Ectodermal cell (in vitro differentiated cells): ENCODE results near the gene NEMF.
"Not testable (repeated sequence)": the region's sequence is repeated elsewhere in the genome, so short reads cannot be mapped to it uniquely, and the experiment has no call there.

Source experiments
- H3K27ac ChIP-seq: 2 replicates; pipeline ENCODE4 v1.7.0; 2013; ENCODE audit warnings: mild to moderate bottlenecking, low read depth, low read length; ENCODE audit not compliant: insufficient read depth, poor library complexity, severe bottlenecking
- H3K27me3 ChIP-seq: 2 replicates; pipeline ENCODE4 v1.7.0; 2013; ENCODE audit warnings: mild to moderate bottlenecking, low read length; ENCODE audit not compliant: insufficient read depth, control insufficient read depth, poor library complexity, severe bottlenecking
- H3K36me3 ChIP-seq: one replicate; pipeline ENCODE4 v1.7.0; 2013; ENCODE audit warnings: low read length; ENCODE audit not compliant: control insufficient read depth, insufficient read depth
- H3K4me1 ChIP-seq: one replicate; pipeline ENCODE4 v1.7.0; 2013; ENCODE audit warnings: low read length; ENCODE audit not compliant: control insufficient read depth, insufficient read depth
- H3K4me3 ChIP-seq: 2 replicates; pipeline ENCODE4 v1.7.0; 2013; ENCODE audit warnings: low read depth, low read length, control low read depth; ENCODE audit not compliant: insufficient read depth
- H3K9me3 ChIP-seq: 2 replicates; pipeline ENCODE4 v1.7.0; 2013; ENCODE audit warnings: mild to moderate bottlenecking, low read length, moderate library complexity; ENCODE audit not compliant: control insufficient read depth
- WGBS, 2 experiments: methylation state at CpG; one replicate each; pipeline ENCODE4 v1.1.7; 2013; ENCODE audit warnings: missing lambda C conversion rate in 2 of 2; 5-methylcytosine and 5-hydroxymethylcytosine counted together

NEMF gene

DNA sequence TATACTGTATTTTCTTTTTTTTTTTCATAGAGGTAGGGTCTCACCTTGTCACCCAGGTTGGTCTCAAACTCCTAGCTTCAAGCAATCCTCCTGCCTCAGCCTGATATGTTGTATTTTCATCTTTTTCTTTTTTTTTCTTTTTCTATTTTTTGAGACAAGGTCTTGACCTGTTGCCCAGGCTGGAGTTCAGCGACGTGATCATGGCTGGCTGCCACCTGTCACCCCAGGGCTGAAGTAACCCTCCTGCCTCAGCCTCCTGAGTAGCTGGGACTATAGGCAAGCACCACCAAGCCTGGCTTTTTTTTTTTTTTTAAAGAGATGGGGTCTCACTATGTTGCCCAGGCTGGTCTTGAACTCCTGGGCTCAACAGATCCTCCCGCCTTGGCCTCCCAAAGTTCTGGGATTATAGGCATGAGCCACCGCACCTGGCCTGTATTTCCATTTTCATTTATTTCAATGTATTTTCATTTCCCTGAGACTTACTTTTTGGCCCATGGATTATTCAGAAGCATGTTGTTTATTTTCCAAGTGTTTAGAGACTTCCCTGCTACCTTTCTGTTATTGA is 24.1 kb upstream of the NEMF start:
- H3K4me1 ChIP-seq: no peaks in the 10 kb centered on the region
- no peaks in the 10 kb centered on the region for H3K9me3 ChIP-seq
- H3K27me3 ChIP-seq: no peaks in the 10 kb centered on the region
- no peaks in the 10 kb centered on the region for H3K36me3 ChIP-seq
- 70 to 73% methylated on average over 4 of the region's 4 CpGs for WGBS, 2 experiments
- H3K27ac ChIP-seq: no peak overlapping the region
- no peak overlapping the region for H3K4me3 ChIP-seq

- Histone ChIP-seq H3K9me3 (no peaks in the 10 kb centered on the region), H3K27me3 (no peaks in the 10 kb centered on the region), H3K27ac (no peak overlapping the region), H3K36me3 (no peaks in the 10 kb centered on the region), H3K4me3 (no peak overlapping the region), H3K4me1 (no peaks in the 10 kb centered on the region)
- WGBS, 2 experiments: 89 to 91% methylated on average over 12 of the region's 12 CpGs
These were observed 23.1 kb upstream of the NEMF start for GRCh38 chr14:49875640-49876198.

DNA sequence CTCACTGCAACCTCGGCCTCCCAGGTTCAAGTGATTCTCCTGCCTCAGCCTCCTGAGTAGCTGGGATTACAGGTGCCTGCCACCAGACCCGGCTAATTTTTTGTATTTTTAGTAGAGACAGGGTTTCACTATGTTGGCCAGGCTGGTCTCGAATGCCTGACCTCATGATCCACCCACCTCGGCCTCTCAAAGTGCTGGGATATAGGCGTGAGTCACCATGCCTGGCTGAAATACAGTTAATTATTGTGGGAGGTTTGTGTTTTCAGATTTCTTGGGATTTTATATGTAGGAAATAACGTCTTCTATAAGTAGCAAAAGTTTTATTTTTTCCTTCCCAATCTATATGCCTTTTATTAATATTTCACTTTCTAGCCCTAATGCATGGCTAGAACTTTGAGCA is 21.0 kb upstream of the NEMF start:
- peaks cover 10% of the 10 kb centered on the region for H3K27me3 ChIP-seq
- WGBS, 2 experiments: 93 to 94% methylated on average over 5 of the region's 6 CpGs

GRCh38 chr14:49870908-49871307 is 18.3 kb upstream of the NEMF start:
- peaks cover 13% of the 10 kb centered on the region for H3K27me3 ChIP-seq
- no peak overlapping the region for H3K4me3 ChIP-seq
- no peak overlapping the region for H3K27ac ChIP-seq
- H3K4me1 ChIP-seq: no peaks in the 10 kb centered on the region
- no peaks in the 10 kb centered on the region for H3K9me3 ChIP-seq
- WGBS, 2 experiments: 92 to 96% methylated on average over 6 of the region's 6 CpGs
- H3K36me3 ChIP-seq: no peaks in the 10 kb centered on the region

More for the DNA sequence above, 21.0 kb upstream of the NEMF start:
- H3K4me3 ChIP-seq, H3K27ac ChIP-seq, H3K9me3 ChIP-seq, H3K4me1 ChIP-seq, H3K36me3 ChIP-seq: not testable (repeated sequence)

DNA sequence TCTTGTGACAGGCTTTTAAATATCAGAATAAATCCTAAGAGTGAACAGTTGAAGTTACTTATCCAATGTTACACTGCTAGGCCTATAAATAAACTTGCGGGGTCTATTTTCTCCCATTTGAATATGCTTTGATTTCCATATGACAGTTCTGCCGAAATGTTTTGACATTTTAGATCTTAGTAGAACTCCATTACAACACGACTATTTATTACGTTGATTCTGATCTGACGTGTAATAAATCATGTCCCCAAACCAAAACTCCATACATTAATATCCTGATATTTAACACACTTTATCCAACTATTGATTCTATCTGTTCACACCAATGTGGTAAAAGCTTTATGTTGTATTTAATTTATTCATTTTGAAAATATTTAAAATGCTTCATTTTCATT is 16.1 kb upstream of the NEMF start:
- Histone ChIP-seq H3K4me3 (peak overlapping the region; percentile 41), H3K27me3 (peaks cover 13% of the 10 kb centered on the region), H3K9me3 (no peaks in the 10 kb centered on the region), H3K4me1 (no peaks in the 10 kb centered on the region), H3K36me3 (no peaks in the 10 kb centered on the region), H3K27ac (no peak overlapping the region)
- 82 to 93% methylated on average over 5 of the region's 5 CpGs for WGBS, 2 experiments

DNA sequence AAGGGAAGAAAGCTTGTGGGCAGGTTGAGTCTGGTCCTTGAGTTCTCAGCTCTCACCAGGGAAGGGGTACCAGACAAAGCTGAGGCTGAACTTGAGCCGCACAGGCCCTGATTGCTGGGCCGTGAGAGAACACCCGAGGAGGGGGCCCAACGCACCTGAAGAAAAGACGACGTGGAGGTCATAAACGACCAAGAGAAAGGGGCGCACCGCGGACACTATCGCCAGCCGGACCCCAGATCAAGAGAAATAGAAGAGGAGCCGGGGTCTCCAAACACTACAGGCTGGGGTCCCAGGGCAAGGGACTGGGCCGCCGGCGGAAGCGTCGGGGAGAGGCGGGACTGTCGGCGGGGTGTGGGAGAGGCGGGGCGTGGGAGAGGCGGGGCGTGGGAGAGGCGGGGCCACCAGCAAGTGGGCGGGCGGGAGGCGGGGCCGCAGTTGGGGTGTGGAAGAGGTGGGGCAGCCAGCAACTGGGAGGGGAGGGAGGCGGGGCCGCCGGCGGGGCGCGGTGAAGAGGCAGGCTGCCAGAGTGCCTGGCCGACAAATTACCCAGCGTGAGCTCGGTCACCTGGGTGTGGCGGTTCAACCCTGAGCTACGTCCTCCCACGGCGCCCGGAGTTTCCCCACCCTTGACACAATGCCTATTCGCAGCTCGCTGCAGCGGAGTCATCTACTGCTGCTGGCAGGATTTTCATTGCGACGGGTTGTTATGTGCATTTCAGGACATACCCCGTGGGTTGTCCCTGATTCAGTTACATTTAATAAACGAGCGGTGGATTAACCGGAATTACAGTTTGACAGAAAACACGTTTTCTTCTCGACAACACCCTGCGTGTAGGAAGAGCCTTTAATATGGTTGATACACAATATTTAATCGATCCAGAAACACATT is 15.5 kb upstream of the NEMF start:
- H3K4me3 ChIP-seq: peak overlapping the region; percentile 41
- no peaks in the 10 kb centered on the region for H3K36me3 ChIP-seq
- WGBS, 2 experiments: 6% methylated on average over 53 to 57 of the region's 57 CpGs
- H3K27ac ChIP-seq: no peak overlapping the region
- no peaks in the 10 kb centered on the region for H3K9me3 ChIP-seq
- H3K27me3 ChIP-seq: peaks cover 13% of the 10 kb centered on the region
- H3K4me1 ChIP-seq: no peaks in the 10 kb centered on the region

DNA sequence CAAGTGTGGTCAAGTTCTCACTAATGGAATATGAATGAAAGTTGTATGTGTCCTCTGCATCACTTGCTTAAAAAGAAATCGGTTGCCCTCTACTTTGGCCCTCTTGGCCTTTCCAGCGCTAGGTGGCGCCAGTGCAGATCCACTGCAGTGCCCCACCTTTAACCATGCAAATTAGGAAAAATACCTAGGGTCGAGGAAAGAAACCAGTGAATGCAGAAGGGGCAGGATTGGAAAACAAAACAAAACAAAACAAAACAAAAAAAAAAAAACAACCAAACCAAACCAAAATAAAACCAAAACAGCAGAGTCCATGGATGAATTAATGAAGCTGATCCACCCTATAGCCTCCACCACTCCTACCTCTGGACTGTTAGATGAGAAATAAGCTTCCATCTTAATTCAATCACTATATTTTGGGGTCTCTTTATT is 12.9 kb upstream of the NEMF start:
- WGBS, 2 experiments: 5 to 6% methylated on average over 4 of the region's 4 CpGs
- H3K4me1 ChIP-seq: no peaks in the 10 kb centered on the region
- no peaks in the 10 kb centered on the region for H3K9me3 ChIP-seq
- no peak overlapping the region for H3K4me3 ChIP-seq
- H3K27me3 ChIP-seq: peaks cover 13% of the 10 kb centered on the region
- no peak overlapping the region for H3K27ac ChIP-seq
- H3K36me3 ChIP-seq: no peaks in the 10 kb centered on the region

- Histone ChIP-seq H3K9me3 (no peaks in the 10 kb centered on the region), H3K27me3 (peaks cover 4% of the 10 kb centered on the region), H3K4me3 (peak overlapping the region; percentile 92), H3K36me3 (no peaks in the 10 kb centered on the region), H3K4me1 (no peaks in the 10 kb centered on the region), H3K27ac (no peak overlapping the region)
- WGBS, 2 experiments: 31% methylated on average over 9 of the region's 9 CpGs
These were observed 11.1 kb upstream of the NEMF start for GRCh38 chr14:49863487-49864281.

GRCh38 chr14:49862089-49862673 is 9.6 kb upstream of the NEMF start:
- H3K27me3 ChIP-seq: no peaks in the 10 kb centered on the region
- peak overlapping the region; percentile 64 for H3K4me3 ChIP-seq
- H3K9me3 ChIP-seq: no peaks in the 10 kb centered on the region
- 0 to 1% methylated on average over 18 to 23 of the region's 30 CpGs for WGBS, 2 experiments
- no peaks in the 10 kb centered on the region for H3K36me3 ChIP-seq
- H3K27ac ChIP-seq: peak overlapping the region; percentile 97
- H3K4me1 ChIP-seq: no peaks in the 10 kb centered on the region
